HL-60 (cell line): ENCODE measurements around the gene SLC1A5.
"Not testable (repeated sequence)": the region's sequence is repeated elsewhere in the genome, so short reads cannot be mapped to it uniquely, and the experiment has no call there.

Source experiments
- DNase-seq, 2 experiments: peaks; one replicate each; pipeline ENCODE4 v3.0.0-alpha.2; 2010 to 2020; ENCODE audit warnings: low read depth in 1 of 2, low spot score in 1 of 2
- H3K27ac ChIP-seq: fragments of 250-450 bp; sonication (Bioruptor Pico); replicated peaks from 2 replicates; pipeline ENCODE4 v1.5.1; 2020; ENCODE audit warnings: mild to moderate bottlenecking, moderate library complexity
- H3K27me3 ChIP-seq: fragments of 250-450 bp; sonication (Bioruptor Pico); 2 replicates; pipeline ENCODE4 v1.5.1; 2021; ENCODE audit warnings: mild to moderate bottlenecking, moderate library complexity; ENCODE audit not compliant: insufficient read depth, poor library complexity, severe bottlenecking
- H3K4me3 ChIP-seq: replicated peaks from 2 replicates; pipeline ENCODE4 v1.5.1; 2011; ENCODE audit warnings: mild to moderate bottlenecking, control low read depth, low read length; ENCODE audit not compliant: insufficient read depth
- CTCF ChIP-seq: IDR thresholded peaks from one replicate; pipeline ENCODE4 v1.5.1; 2011; ENCODE audit warnings: low read length, control low read depth, inconsistent platforms; ENCODE audit not compliant: insufficient read depth
- GABPA ChIP-seq: IDR thresholded peaks from 2 replicates; pipeline ENCODE4 v1.6.1; 2012; ENCODE audit warnings: low read depth
- POLR2AphosphoS5 ChIP-seq: IDR thresholded peaks from 2 replicates; pipeline ENCODE4 v1.6.1; 2012; ENCODE audit warnings: low read depth
- REST ChIP-seq: IDR thresholded peaks from 2 replicates; pipeline ENCODE4 v1.6.1; 2012; ENCODE audit warnings: low read depth; ENCODE audit not compliant: insufficient replicate concordance
- SPI1 ChIP-seq: IDR thresholded peaks from 2 replicates; pipeline ENCODE4 v1.6.1; 2012; ENCODE audit warnings: low read depth, mild to moderate bottlenecking, borderline replicate concordance

SLC1A5 gene

GRCh38 chr19:46824890-46825730 lies 36.7 kb upstream of the SLC1A5 start:
- peak in 1 of 2 experiments; percentile 42 for DNase-seq
- Histone ChIP-seq H3K4me3 (peak overlapping the region; percentile 26), H3K27ac (peak overlapping the region; percentile 35), H3K27me3 (no peaks in the 10 kb centered on the region)
- no peak for TF ChIP-seq REST
- TF ChIP-seq CTCF = no peak
- TF ChIP-seq POLR2AphosphoS5 = 0 out of 2 replicates have a peak, but pooled peaks have one; percentile 39
- TF ChIP-seq GABPA = no peak
- TF ChIP-seq SPI1 = peak; percentile 63; the same call in 1 of the 2 replicates

- H3K27me3 ChIP-seq = no peaks in the 10 kb centered on the region
- DNase-seq = no peak
- no peak overlapping the region; the same call in 1 of the 2 replicates for H3K27ac ChIP-seq
- H3K4me3 ChIP-seq = no peak overlapping the region
- TF ChIP-seq REST (no peak), CTCF (no peak), POLR2AphosphoS5 (no peak), GABPA (no peak), SPI1 (no peak)
Measured at GRCh38 chr19:46823049-46823448, 34.7 kb upstream of the SLC1A5 start.

- H3K4me3 ChIP-seq, H3K27me3 ChIP-seq, DNase-seq: not testable (repeated sequence)
- peak overlapping the region; percentile 66 for H3K27ac ChIP-seq
Measured at GRCh38 chr19:46822410-46822787, 34.0 kb upstream of the SLC1A5 start.

GRCh38 chr19:46821512-46822409 lies 33.4 kb upstream of the SLC1A5 start:
- Histone ChIP-seq H3K27ac (peak overlapping the region; percentile 66), H3K27me3 (no peaks in the 10 kb centered on the region), H3K4me3 (no peak overlapping the region)
- DNase-seq = peak in 1 of 2 experiments; percentile 89
- TF ChIP-seq SPI1 (no peak), GABPA (peak; percentile 43; the same call in 1 of the 2 replicates), CTCF (no peak), REST (no peak), POLR2AphosphoS5 (peak; percentile 89)
